HG03139 (cell line): ENCODE data around the gene CNPY4.
A peak's percentile ranks its signal among the peaks of the same experiment; 100 is the strongest.

ENCODE experiments used
- ATAC-seq: cut with Tn5 transposase; IDR thresholded peaks from one replicate; pipeline ENCODE4 v1.9.1; 2021; ENCODE audit not compliant: unreplicated experiment

The CNPY4 gene, protein sequence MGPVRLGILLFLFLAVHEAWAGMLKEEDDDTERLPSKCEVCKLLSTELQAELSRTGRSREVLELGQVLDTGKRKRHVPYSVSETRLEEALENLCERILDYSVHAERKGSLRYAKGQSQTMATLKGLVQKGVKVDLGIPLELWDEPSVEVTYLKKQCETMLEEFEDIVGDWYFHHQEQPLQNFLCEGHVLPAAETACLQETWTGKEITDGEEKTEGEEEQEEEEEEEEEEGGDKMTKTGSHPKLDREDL

DNA sequence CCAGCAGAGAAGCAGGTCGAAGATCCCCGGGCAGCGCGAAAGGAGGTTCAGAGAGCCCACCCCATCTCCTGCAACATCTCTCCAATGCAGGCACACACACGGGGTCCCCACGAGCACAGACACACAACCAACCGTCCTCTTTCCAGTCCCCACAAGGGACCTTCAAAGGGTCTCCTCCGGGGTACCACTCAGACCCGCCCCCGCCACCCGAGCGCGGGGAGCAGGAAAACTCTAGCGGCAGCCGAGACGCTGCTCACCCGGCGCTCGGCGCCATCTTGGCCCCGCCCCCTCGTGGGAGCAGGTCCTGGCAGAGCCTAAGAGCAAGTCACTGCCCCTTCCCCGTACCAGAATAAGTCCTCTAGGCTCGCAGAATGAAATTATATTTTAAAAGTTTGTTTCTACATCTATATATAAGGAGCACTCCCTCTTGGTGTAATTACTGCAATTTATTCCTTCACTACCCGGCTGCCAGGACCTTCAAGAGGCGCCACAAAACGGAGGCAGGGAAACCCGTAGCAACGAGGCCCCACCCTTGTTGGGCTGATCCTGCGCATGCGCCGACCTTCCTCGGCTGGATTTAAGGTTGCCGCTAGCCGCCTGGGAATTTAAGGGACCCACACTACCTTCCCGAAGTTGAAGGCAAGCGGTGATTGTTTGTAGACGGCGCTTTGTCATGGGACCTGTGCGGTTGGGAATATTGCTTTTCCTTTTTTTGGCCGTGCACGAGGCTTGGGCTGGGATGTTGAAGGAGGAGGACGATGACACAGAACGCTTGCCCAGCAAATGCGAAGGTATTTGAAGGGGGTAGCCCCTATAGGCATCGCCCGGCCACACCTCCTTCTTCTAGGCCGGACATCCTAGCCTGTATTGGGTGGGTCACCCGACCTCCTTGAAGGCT lies at the start of gene CNPY4, which contains the start of gene TAF6:
CNPY4 (plus strand) TSS at position 563 of the 898 bp plus-strand sequence; CDS start at position 674, 111 bp downstream.
TAF6 (minus strand) TSS at position 287 of the 898 bp plus-strand sequence. CDS start 5,149 bp downstream, outside the sequence.
- peak; percentile 62 for ATAC-seq

DNA sequence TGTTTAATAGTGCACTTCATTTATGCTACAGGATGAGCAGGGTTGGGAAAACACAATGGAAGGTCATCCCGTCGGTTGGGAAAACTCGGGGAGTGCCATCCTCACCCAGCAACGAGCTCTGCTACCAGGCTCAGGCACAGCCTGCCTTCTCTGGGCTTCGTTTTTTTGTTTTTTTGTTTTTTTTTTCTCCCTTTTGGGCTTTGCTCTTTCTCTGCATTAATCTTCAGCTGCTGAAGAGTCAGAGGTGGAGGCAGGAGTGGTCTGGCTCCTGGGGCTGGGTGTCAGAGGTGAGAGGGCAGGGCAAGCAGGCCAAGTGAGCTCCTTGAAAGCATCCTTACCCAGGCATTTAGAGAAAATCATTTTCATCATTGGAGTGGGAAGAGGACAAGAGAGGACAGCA lies 49.4 kb upstream of the CNPY4 start:
- ATAC-seq = no peak

DNA sequence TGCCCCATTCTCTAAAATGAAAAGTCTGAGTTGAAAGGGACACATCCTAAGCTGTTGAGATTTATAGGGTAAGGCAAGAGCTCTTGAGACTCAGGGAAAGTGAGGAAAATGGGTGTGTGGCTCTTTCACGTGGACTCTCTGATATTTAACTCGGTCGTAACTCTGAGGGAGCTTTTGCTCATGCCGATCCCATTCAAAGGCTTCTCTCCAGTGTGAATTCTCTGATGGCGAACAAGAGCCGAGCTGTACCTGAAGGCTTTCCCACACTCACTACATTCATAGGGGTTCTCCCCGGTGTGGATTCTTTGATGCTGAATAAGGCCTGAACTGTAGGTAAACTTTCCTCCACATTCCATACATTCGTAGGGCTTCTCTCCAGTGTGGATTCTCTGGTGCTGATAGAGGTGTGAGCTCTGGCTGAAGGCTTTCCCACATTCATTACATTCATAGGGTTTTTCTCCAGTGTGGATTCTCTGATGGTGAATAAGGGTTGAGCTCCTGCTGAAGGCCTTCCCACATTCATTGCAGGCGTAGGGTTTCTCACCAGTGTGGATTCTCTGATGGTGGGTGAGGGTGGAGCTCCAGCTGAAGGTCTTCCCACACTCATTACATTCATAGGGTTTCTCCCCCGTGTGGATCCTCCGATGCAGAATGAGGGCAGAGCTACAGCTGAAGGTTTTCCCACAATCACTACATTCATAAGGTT lies 48.3 kb upstream of the CNPY4 start:
- no peak for ATAC-seq

- no peak for ATAC-seq
Observed at GRCh38 chr7:100072462-100072861, 47.0 kb upstream of the CNPY4 start.

DNA sequence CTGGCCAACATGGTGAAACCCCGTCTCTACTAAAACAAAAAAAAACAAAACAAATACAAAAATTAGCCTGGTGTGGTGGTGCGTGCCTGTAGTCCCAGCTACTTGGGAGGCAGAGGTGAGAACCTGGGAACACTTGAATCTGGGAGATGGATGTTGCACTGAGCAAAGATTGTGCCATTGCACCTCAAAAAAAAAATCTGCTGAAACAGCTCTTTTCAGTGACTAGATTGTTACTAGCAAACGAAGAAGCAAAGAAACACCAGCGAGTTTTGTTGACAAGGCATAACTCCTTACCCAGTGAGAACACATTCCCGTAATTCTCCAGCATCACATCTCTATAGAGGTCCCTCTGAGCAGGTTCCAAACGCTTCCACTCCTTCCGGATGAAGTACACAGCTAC lies 44.6 kb upstream of the CNPY4 start:
- ATAC-seq = no peak

DNA sequence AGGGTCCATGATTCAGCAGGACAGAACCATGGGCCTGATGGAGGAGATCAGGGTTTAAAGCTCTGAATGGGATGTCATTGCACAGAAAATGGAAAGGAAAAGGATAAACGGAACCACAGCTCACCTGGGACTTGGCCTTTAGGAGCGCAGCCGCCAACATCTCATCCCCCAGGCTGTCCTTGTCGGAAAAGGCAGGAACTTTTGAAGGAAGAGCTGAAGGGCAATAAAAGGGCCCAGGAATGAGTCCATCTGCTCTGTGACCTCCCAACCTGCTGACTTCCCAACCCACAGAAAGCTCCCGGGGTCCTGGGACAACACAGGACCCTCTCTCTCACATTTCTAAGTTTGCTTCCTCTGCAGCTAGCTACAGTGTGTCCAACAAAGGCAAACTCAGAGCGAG lies 44.0 kb upstream of the CNPY4 start:
- no peak for ATAC-seq

DNA sequence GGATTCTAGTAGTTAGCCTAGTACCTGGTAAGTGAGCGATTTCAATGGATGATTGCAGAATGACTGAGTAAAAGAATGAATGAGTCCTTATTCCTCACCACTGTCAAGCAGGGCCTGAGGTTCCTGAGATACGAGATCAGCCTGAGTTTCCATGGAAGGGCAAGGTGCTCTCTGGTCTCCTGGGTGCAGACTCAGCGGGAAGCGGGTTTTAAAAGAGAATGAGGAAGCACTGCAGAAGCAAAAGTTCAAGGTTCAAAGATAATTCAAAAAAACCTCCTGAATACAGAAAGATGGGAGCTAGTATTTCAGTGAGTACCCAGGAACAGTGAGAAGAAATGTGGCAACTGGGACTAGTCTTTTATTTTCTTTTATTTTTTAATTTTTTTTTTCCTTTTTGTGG lies 42.2 kb upstream of the CNPY4 start:
- no peak for ATAC-seq

DNA sequence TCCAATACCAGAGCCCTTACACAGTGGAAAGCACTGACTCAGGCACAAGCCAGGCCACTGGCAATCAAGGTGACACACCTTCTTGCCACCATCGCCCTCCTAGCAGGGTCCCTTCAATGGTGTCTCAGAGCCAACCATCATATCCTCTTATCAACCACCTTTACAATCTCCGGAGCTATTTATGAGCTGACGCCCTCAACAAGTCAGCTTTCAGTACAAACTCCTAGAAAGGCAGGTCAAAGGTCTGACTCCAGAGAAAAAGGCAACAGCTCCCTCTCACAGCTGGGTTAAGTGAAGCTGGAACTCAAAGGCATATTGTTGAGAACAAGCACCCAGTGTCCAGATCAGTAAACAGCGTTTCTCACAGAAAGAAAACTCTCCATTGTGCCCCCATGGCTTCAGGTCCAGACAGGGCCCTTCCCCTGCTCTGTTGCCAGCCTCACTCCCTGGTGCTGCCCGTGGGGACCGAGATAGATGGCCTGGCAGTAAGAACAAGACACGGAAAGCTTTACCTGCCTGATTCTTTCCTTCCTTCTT lies 40.3 kb upstream of the CNPY4 start:
- ATAC-seq = no peak

GRCh38 chr7:100080907-100081534 lies 38.4 kb upstream of the CNPY4 start:
- no peak for ATAC-seq

GRCh38 chr7:100081535-100082102 lies 37.8 kb upstream of the CNPY4 start, which contains the start of gene ZNF3:
Gene ZNF3 (minus strand): TSS chr7:100081723. CDS start chr7:100077357, 4,366 bp downstream.
- peak; percentile 70 for ATAC-seq

DNA sequence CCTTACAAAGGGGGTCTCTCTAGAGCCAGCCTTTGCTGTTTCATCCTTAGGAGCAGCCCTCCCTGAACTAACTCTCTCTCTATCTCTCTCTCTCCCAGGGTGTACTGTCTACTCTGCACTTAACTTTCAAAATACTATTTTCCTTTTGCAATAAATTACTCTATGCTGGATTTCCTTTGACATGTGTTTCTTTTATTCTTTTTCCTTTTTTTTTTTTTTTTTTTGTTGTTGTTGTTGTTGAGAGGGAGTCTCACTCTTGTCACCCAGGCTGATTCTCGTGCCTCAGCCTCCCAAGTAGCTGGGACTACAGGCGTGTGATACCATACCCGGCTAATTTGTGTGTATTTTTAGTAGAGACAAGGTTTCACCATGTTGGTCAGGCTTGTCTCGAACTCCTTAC lies 36.5 kb upstream of the CNPY4 start:
- no peak for ATAC-seq

DNA sequence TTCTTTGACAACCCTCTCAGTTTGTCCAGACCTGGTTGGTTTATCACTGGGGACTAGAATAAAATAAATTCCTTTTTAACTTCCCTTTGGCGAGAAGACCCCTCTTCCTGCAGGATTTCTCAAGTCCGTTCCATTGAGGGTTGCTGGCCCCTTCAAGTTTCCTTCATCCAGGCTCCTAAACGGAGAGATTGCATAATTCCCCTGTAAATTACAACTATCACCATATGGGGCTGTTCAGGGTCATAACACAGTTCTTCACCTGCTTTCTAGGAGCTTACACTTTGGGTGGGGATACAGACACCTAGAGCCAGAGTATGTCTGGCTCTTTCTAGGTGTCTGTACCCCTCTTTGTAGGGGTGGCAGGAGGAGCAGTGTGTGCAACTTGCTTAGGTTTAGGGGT lies 33.9 kb upstream of the CNPY4 start:
- ATAC-seq = no peak

GRCh38 chr7:100087055-100087750 lies 32.2 kb upstream of the CNPY4 start:
- no peak for ATAC-seq

DNA sequence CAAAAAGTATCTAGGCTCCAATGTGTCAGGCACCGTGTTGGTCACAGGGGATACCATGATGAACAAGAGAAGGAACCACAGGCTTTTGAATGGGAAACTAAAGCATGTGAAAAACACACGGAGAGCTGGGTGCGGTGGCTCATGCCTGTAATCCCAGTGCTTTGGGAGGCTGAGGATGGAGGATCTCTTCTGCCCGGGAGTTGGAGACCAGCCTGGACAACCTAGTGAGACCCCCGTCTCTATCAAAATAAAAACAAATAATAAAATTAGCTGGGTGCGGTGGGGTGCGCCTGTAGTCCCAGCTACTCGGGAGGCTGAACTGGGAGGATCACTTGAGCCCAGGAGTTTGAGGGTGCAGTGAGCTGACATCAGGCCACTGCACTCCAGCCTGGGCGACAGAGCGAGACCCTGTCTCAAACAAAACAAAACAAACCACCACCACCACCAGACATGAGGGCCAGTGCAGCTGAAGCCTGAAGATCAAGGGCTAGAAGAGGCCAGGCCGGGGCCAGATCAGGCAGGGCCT lies 31.3 kb upstream of the CNPY4 start:
- ATAC-seq = no peak

DNA sequence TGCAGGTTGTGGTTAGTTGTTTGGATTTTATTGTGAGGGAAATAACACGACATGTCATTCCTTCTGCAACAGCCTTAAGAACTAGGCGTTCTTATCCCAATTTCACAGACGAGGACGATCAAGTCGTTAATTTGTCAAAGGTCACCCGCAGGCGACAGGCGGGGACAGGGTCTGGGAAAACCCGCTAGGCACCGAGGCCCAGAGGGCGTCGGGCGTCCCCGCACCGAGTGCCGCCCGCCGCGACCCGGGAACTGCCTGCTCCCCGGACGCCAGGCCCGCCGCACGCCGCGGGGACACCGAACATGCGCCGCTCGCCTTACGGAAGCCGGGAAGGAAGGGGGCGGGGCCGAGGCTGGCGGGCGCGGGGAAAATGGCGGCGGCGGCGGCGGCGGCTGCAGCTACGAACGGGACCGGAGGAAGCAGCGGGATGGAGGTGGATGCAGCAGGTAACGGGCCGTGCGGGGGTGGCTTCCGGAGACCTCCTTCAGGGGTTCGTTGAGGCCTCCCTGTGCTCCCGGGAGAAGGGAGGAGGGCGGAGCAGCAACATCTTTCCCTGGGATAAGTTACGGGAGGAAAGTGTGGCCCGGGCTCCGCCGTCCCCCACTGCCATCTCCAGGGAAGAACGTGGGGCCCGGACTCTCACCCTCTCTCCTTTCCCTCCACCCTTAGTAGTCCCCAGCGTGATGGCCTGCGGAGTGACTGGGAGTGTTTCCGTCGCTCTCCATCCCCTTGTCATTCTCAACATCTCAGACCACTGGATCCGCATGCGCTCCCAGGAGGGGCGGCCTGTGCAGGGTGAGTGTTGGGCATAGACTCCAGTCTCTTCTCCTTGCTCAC lies 30.6 kb upstream of the CNPY4 start, which contains the start of gene COPS6:
COPS6 (plus strand) TSS at position 349 of the 837 bp plus-strand sequence; CDS start at position 371, 22 bp downstream.
- ATAC-seq = no peak

DNA sequence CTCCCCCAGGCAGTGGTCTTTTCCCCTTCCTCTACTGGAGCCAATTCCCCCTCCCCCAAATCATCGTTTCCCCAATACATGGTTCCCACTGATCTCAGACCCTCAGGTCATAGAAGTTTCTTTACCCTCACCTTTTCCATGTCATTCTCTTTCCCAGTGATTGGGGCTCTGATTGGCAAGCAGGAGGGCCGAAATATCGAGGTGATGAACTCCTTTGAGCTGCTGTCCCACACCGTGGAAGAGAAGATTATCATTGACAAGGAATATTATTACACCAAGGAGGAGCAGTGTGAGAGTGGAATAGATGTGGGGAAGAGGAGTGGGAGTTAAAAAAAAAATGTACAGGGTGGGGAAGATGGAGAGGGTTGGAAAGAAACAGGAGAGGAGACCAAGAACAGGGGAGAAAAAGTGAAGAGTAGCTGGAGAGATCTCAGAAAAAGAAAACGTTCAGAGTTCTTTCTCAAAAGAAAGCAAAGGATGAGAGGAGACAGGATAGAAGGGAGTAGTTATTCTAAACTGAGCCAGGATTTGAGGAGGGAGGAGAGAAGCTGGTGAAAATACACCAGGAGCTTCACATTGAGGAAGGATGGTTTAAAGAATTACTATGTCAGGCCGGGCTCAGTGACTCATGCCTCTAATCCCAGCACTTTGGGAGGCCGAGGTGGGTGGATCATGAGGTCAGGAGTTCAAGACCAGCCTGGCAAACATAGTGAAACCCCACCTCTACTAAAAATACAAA lies 29.8 kb upstream of the CNPY4 start:
- ATAC-seq = no peak

- ATAC-seq = no peak
Observed at GRCh38 chr7:100090527-100091410, 28.7 kb upstream of the CNPY4 start.
